Measurements from ENCODE around the gene SYT1. TPM values are rescaled to one million over a fixed set of nuclear protein-coding genes. Genes with fewer than 3 reads are reported as not detected.

SYT1 gene
- total RNA-seq, 1 donor from 2014 or later: 33.2 TPM

- no peak for FAIRE-seq
- H3K4me3 ChIP-seq (ENCODE audit: insufficient read depth, low read depth, low read length): no peak overlapping the region
- H3K36me3 ChIP-seq (ENCODE audit: insufficient read depth, low read length): no peaks in the 10 kb centered on the region
- peaks cover 17% of the 10 kb centered on the region for H3K4me1 Mint-ChIP-seq (ENCODE audit: low read depth, unreplicated experiment)
- no peaks in the 10 kb centered on the region for H3K27me3 ChIP-seq (ENCODE audit: insufficient read depth, low read length)
- DNase-seq (ENCODE audit: low read depth): peak; percentile 30
- TF ChIP-seq EZH2 (IDR thresholded peaks at IDR 0.05; ENCODE audit: insufficient read depth, low read length) (no peak), CTCF (IDR thresholded peaks at IDR 0.05; ENCODE audit: insufficient read depth, low read depth, low read length) (no peak)
- no peak overlapping the region for H3K9ac ChIP-seq (ENCODE audit: low read length)
- H3K27ac ChIP-seq (ENCODE audit: low read depth, low read length): no peak overlapping the region
- H3K36me3 Mint-ChIP-seq (ENCODE audit: low read depth, unreplicated experiment): no peaks in the 10 kb centered on the region
- no peak overlapping the region for H3K4me3 Mint-ChIP-seq (ENCODE audit: unreplicated experiment)
- peak overlapping the region; percentile 18 for H3K4me2 ChIP-seq (ENCODE audit: low read length)
- peak overlapping the region; percentile 50 for H3K27ac Mint-ChIP-seq (ENCODE audit: unreplicated experiment)
- H3K27me3 Mint-ChIP-seq (ENCODE audit: low read depth, unreplicated experiment): no peaks in the 10 kb centered on the region
- H4K20me1 ChIP-seq (ENCODE audit: insufficient read depth, low read length): no peaks in the 10 kb centered on the region
- H3K9me3 Mint-ChIP-seq (ENCODE audit: unreplicated experiment): no peaks in the 10 kb centered on the region
- no peaks in the 10 kb centered on the region for H3K79me2 ChIP-seq (ENCODE audit: insufficient read depth, low read length)
- H2AFZ ChIP-seq (ENCODE audit: low read depth, low read length): no peak overlapping the region
- H3K9me3 ChIP-seq (ENCODE audit: insufficient read depth, low read depth, low read length): no peaks in the 10 kb centered on the region
- H3K4me1 ChIP-seq (ENCODE audit: insufficient read depth, low read length): peaks cover 20% of the 10 kb centered on the region
Measured at GRCh38 chr12:78888568-78888967, 24.0 kb downstream of the SYT1 start.

- Histone ChIP-seq H3K27ac (ENCODE audit: low read depth, low read length) (no peak overlapping the region), H3K9me3 (ENCODE audit: insufficient read depth, low read depth, low read length) (no peaks in the 10 kb centered on the region), H3K4me3 (ENCODE audit: insufficient read depth, low read depth, low read length) (no peak overlapping the region), H4K20me1 (ENCODE audit: insufficient read depth, low read length) (no peaks in the 10 kb centered on the region), H3K79me2 (ENCODE audit: insufficient read depth, low read length) (no peaks in the 10 kb centered on the region), H3K4me2 (ENCODE audit: low read length) (no peak overlapping the region), H2AFZ (ENCODE audit: low read depth, low read length) (no peak overlapping the region), H3K9ac (ENCODE audit: low read length) (no peak overlapping the region), H3K4me1 (ENCODE audit: insufficient read depth, low read length) (peaks cover 12% of the 10 kb centered on the region), H3K36me3 (ENCODE audit: insufficient read depth, low read length) (no peaks in the 10 kb centered on the region), H3K27me3 (ENCODE audit: insufficient read depth, low read length) (no peaks in the 10 kb centered on the region)
- Mint-ChIP-seq H3K27me3 (ENCODE audit: low read depth, unreplicated experiment) (no peaks in the 10 kb centered on the region), H3K27ac (ENCODE audit: unreplicated experiment) (no peak overlapping the region), H3K4me3 (ENCODE audit: unreplicated experiment) (no peak overlapping the region), H3K36me3 (ENCODE audit: low read depth, unreplicated experiment) (no peaks in the 10 kb centered on the region), H3K4me1 (ENCODE audit: low read depth, unreplicated experiment) (peaks cover 12% of the 10 kb centered on the region), H3K9me3 (ENCODE audit: unreplicated experiment) (no peaks in the 10 kb centered on the region)
- DNase-seq (ENCODE audit: low read depth) (no peak), FAIRE-seq (no peak)
- TF ChIP-seq EZH2 (IDR thresholded peaks at IDR 0.05; ENCODE audit: insufficient read depth, low read length) (no peak), CTCF (IDR thresholded peaks at IDR 0.05; ENCODE audit: insufficient read depth, low read depth, low read length) (no peak)
Measured at GRCh38 chr12:78891646-78892353, 27.2 kb downstream of the SYT1 start.

- H3K27me3 ChIP-seq (ENCODE audit: insufficient read depth, low read length): no peaks in the 10 kb centered on the region
- no peaks in the 10 kb centered on the region for H3K79me2 ChIP-seq (ENCODE audit: insufficient read depth, low read length)
- no peak overlapping the region for H3K27ac ChIP-seq (ENCODE audit: low read depth, low read length)
- Mint-ChIP-seq H3K9me3 (ENCODE audit: unreplicated experiment) (no peaks in the 10 kb centered on the region), H3K27ac (ENCODE audit: unreplicated experiment) (peak overlapping the region; percentile 77), H3K36me3 (ENCODE audit: low read depth, unreplicated experiment) (no peaks in the 10 kb centered on the region), H3K27me3 (ENCODE audit: low read depth, unreplicated experiment) (no peaks in the 10 kb centered on the region), H3K4me3 (ENCODE audit: unreplicated experiment) (no peak overlapping the region), H3K4me1 (ENCODE audit: low read depth, unreplicated experiment) (peaks cover 6% of the 10 kb centered on the region)
- no peaks in the 10 kb centered on the region for H3K36me3 ChIP-seq (ENCODE audit: insufficient read depth, low read length)
- no peak overlapping the region for H3K9ac ChIP-seq (ENCODE audit: low read length)
- DNase-seq (ENCODE audit: low read depth): peak; percentile 75
- H3K9me3 ChIP-seq (ENCODE audit: insufficient read depth, low read depth, low read length): no peaks in the 10 kb centered on the region
- no peak overlapping the region for H3K4me2 ChIP-seq (ENCODE audit: low read length)
- no peak overlapping the region for H2AFZ ChIP-seq (ENCODE audit: low read depth, low read length)
- FAIRE-seq: no peak
- H3K4me3 ChIP-seq (ENCODE audit: insufficient read depth, low read depth, low read length): no peak overlapping the region
- no peaks in the 10 kb centered on the region for H3K4me1 ChIP-seq (ENCODE audit: insufficient read depth, low read length)
- TF ChIP-seq EZH2 (IDR thresholded peaks at IDR 0.05; ENCODE audit: insufficient read depth, low read length) (no peak), CTCF (IDR thresholded peaks at IDR 0.05; ENCODE audit: insufficient read depth, low read depth, low read length) (no peak)
- H4K20me1 ChIP-seq (ENCODE audit: insufficient read depth, low read length): no peaks in the 10 kb centered on the region
Measured at GRCh38 chr12:78898416-78898815, 33.8 kb downstream of the SYT1 start.

All from astrocyte (in vitro differentiated cells and primary cell).